Peyer's patch (tissue), 4 donors: ENCODE measurements around the gene ARHGEF26. TPM values are rescaled to one million over a fixed set of nuclear protein-coding genes. Genes with fewer than 3 reads are reported as not detected.

ENCODE experiments used
- DNase-seq, 3 donors: peaks; one replicate each; pipeline ENCODE4 v3.0.0-alpha.2; 2017 to 2019
- H3K27ac ChIP-seq, 4 donors: fragments of 200-600 bp; sonication (generic); one replicate each; pipeline ENCODE4 v1.5.1; 2016 to 2019
- H3K27me3 ChIP-seq, 2 donors: fragments of 200-600 bp; sonication (generic); one replicate each; pipeline ENCODE4 v1.5.1; 2019
- H3K36me3 ChIP-seq, 3 donors: fragments of 200-600 bp; sonication (generic); one replicate each; pipeline ENCODE4 v1.5.1; 2016 to 2019
- H3K4me1 ChIP-seq, 4 donors: fragments of 200-600 bp; sonication (generic); one replicate each; pipeline ENCODE4 v1.5.1; 2016 to 2019
- H3K4me3 ChIP-seq, 4 donors: fragments of 200-600 bp; sonication (generic); 1 replicate in 3 of 4; 2 replicates in 1 of 4; pipeline ENCODE4 v1.5.1; 2016 to 2019; ENCODE audit warnings: mild to moderate bottlenecking in 1 of 4
- H3K9me3 ChIP-seq, 4 donors: fragments of 200-600 bp; sonication (generic); one replicate each; pipeline ENCODE4 v1.5.1; 2016 to 2019; ENCODE audit warnings: mild to moderate bottlenecking in 1 of 4
- CTCF ChIP-seq, 6 experiments: fragments of 450-650 bp in 4 of 6; fragments of 200-600 bp in 2 of 6; sonication (generic) in 1 of 6; IDR thresholded peaks; one replicate each; pipeline ENCODE4 v1.5.1; 2017 to 2019; ENCODE audit warnings: antibody characterized with exemption in 6 of 6, mild to moderate bottlenecking in 3 of 6, moderate library complexity in 1 of 6
- POLR2A ChIP-seq, 2 donors: fragments of 450-650 bp; IDR thresholded peaks; one replicate each; pipeline ENCODE4 v1.5.1; 2017; ENCODE audit warnings: antibody characterized with exemption in 2 of 2, mild to moderate bottlenecking in 2 of 2, moderate library complexity in 2 of 2
- total RNA-seq, 4 donors: library from RNA; depleted of rRNA; stranded (reverse); fragments of >200 nt; gene quantifications; one replicate each; pipeline ENCODE4 v1.1.0, GENCODE V29; 2016

The ARHGEF26 gene
- total RNA-seq, 4 donors from 2014 or later = 19.0 to 55.2 (median 27.8) TPM

- H3K4me1 ChIP-seq = no peaks in the 10 kb centered on the region
- H3K4me3 ChIP-seq = no peak overlapping the region
- no peaks in the 10 kb centered on the region for H3K9me3 ChIP-seq
- no peak for TF ChIP-seq POLR2A (IDR thresholded peaks at IDR 0.05)
- TF ChIP-seq CTCF (IDR thresholded peaks at IDR 0.05) = no peak
- DNase-seq = no peak
- H3K27me3 ChIP-seq = no peaks in the 10 kb centered on the region
- H3K27ac ChIP-seq = no peak overlapping the region
- no peaks in the 10 kb centered on the region for H3K36me3 ChIP-seq
These were observed 23.8 kb downstream of the ARHGEF26 start for GRCh38 chr3:154144825-154145465.

- Histone ChIP-seq H3K9me3 (no peaks in the 10 kb centered on the region), H3K36me3 (peaks cover 0 to 4% (median 0%) of the 10 kb centered on the region in 3 donors), H3K27me3 (no peaks in the 10 kb centered on the region), H3K4me1 (no peaks in the 10 kb centered on the region), H3K4me3 (no peak overlapping the region), H3K27ac (no peak overlapping the region)
- DNase-seq = no peak
- TF ChIP-seq POLR2A (IDR thresholded peaks at IDR 0.05) (no peak), CTCF (IDR thresholded peaks at IDR 0.05) (no peak)
These were observed 27.4 kb downstream of the ARHGEF26 start for GRCh38 chr3:154148541-154148940.

- Histone ChIP-seq H3K4me1 (no peaks in the 10 kb centered on the region), H3K27me3 (no peaks in the 10 kb centered on the region), H3K36me3 (peaks cover 0 to 4% (median 0%) of the 10 kb centered on the region in 3 donors), H3K27ac (no peak overlapping the region), H3K4me3 (no peak overlapping the region), H3K9me3 (no peaks in the 10 kb centered on the region)
- TF ChIP-seq CTCF (IDR thresholded peaks at IDR 0.05) (no peak), POLR2A (IDR thresholded peaks at IDR 0.05) (no peak)
- no peak for DNase-seq
These were observed 28.1 kb downstream of the ARHGEF26 start for GRCh38 chr3:154149286-154149685.

- Histone ChIP-seq H3K36me3 (peaks cover 0 to 8% (median 0%) of the 10 kb centered on the region in 3 donors), H3K27ac (no peak overlapping the region), H3K4me1 (no peaks in the 10 kb centered on the region), H3K4me3 (no peak overlapping the region), H3K9me3 (no peaks in the 10 kb centered on the region), H3K27me3 (no peaks in the 10 kb centered on the region)
- no peak for TF ChIP-seq POLR2A (IDR thresholded peaks at IDR 0.05)
- no peak for TF ChIP-seq CTCF (IDR thresholded peaks at IDR 0.05)
- no peak for DNase-seq
These were observed 30.8 kb downstream of the ARHGEF26 start for GRCh38 chr3:154151969-154152368.

GRCh38 chr3:154152741-154153140 lies 31.6 kb downstream of the ARHGEF26 start:
- no peak overlapping the region for H3K4me3 ChIP-seq
- peaks cover 0 to 8% (median 0%) of the 10 kb centered on the region in 3 donors for H3K36me3 ChIP-seq
- no peak for DNase-seq
- H3K27me3 ChIP-seq = no peaks in the 10 kb centered on the region
- H3K9me3 ChIP-seq = no peaks in the 10 kb centered on the region
- no peak overlapping the region for H3K27ac ChIP-seq
- H3K4me1 ChIP-seq = no peaks in the 10 kb centered on the region
- TF ChIP-seq POLR2A (IDR thresholded peaks at IDR 0.05) (no peak), CTCF (IDR thresholded peaks at IDR 0.05) (no peak)
